Mesothelial cell of epicardium (in vitro differentiated cells): ENCODE measurements around the gene RTN4RL1. TPM values are rescaled to one million over a fixed set of nuclear protein-coding genes. Genes with fewer than 3 reads are reported as not detected.

ENCODE experiments used
- DNase-seq, 2 experiments: peaks; one replicate each; pipeline ENCODE4 v3.0.0; 2021; ENCODE audit warnings: low spot score in 2 of 2; ENCODE audit not compliant: unreplicated experiment in 2 of 2
- H3K27ac Mint-ChIP-seq: 2 replicates; pipeline ENCODE4 v1.8.0; 2021; ENCODE audit warnings: mixed read lengths
- H3K27me3 Mint-ChIP-seq: 2 replicates; pipeline ENCODE4 v1.8.0; 2021; ENCODE audit warnings: low read depth, mixed read lengths
- H3K36me3 Mint-ChIP-seq: 2 replicates; pipeline ENCODE4 v1.8.0; 2021; ENCODE audit warnings: mixed read lengths
- H3K4me1 Mint-ChIP-seq: 2 replicates; pipeline ENCODE4 v1.8.0; 2021; ENCODE audit warnings: mixed read lengths
- H3K4me3 Mint-ChIP-seq: 2 replicates; pipeline ENCODE4 v1.8.0; 2021; ENCODE audit warnings: mild to moderate bottlenecking, moderate library complexity, mixed read lengths
- H3K9me3 Mint-ChIP-seq: 2 replicates; pipeline ENCODE4 v1.8.0; 2021; ENCODE audit warnings: mixed read lengths
- CTCF ChIP-seq: fragments of 200-600 bp; sonication (generic); IDR thresholded peaks from one replicate; pipeline ENCODE4 v1.5.0; 2021; ENCODE audit warnings: antibody characterized with exemption; ENCODE audit not compliant: unreplicated experiment
- total RNA-seq: library from RNA; stranded (reverse); gene quantifications from 3 replicates; pipeline ENCODE4 v1.2.1, GENCODE V29; 2021

RTN4RL1 gene
- total RNA-seq, 1 donor from 2014 or later: 0.20 TPM

DNA sequence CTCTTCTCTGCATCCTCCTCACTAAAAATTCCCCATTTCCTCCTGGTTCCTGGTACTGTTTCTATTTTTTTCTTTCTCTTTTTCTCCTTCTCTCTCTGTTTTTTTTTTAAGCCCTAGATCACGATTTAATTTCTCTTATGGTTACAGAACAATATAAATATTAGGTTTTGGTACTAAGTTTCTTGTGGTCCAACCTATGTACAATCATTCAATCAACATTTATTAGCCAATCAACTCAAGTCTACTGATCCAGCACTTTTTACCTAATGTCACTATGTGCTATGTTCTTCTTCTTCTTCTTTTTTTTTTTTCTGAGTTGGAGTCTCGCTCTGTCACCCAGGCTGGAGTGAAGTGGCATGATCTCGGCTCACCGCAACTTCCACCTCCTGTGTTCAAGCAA, 12.6 kb downstream of the RTN4RL1 start:
- DNase-seq: no peak
- H3K9me3 Mint-ChIP-seq: peaks cover 4% of the 10 kb centered on the region
- no peak overlapping the region for H3K4me3 Mint-ChIP-seq
- peaks cover 23% of the 10 kb centered on the region for H3K27me3 Mint-ChIP-seq
- no peak for TF ChIP-seq CTCF
- H3K36me3 Mint-ChIP-seq: no peaks in the 10 kb centered on the region
- H3K4me1 Mint-ChIP-seq: peaks cover 12% of the 10 kb centered on the region
- H3K27ac Mint-ChIP-seq: no peak overlapping the region

DNA sequence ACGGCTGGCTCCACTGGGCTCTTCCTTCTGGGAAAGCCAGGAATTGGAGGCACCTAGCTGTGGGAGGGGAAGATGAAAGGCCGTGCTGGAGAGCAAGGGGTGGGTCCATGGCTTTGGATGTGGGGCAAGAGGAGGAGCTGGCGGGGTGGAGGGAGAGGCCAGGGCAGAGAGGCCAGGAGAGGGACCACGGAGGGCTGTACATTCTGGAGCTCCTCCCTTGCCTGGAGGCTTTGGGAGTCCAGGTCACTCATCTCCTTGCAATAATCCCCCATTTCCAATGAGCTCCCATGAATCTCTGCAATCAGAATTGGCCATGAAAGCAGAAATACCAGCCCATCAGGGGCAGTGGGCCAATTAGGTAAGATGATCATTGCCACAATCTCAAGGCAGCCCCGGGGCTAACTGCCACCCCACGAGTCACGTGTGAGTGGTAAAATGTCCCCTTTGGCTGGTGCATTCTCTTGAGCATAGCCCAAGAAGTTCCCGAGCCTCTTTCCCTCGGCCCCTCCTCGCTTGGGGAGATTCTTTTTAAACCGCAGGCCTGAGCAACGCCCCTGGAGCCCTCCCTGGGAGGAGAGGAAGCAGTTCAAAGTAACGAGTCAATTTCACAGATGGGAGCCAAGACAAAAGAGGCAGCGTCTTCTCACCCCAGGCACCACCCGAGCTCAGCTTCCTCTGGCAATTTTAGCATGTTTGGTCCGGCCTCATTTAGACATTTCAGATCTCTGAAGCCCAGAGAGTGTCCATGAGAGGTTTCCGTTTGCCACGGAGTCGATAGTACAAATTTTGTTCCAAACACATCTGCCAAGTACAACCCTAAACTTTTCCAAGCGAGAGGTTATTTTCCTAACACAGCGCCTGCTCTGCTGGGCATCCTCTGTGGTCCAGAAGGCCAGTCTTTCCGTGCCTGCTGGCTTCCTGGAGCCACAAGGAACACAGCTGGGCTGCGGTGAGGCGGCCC, 13.4 kb downstream of the RTN4RL1 start:
- peaks cover 19% of the 10 kb centered on the region for H3K27me3 Mint-ChIP-seq
- peaks cover 12% of the 10 kb centered on the region for H3K4me1 Mint-ChIP-seq
- H3K27ac Mint-ChIP-seq: no peak overlapping the region
- no peak for DNase-seq
- H3K36me3 Mint-ChIP-seq: no peaks in the 10 kb centered on the region
- no peak for TF ChIP-seq CTCF
- no peak overlapping the region for H3K4me3 Mint-ChIP-seq
- H3K9me3 Mint-ChIP-seq: peaks cover 4% of the 10 kb centered on the region

GRCh38 chr17:2009737-2010136, 15.4 kb downstream of the RTN4RL1 start:
- no peak for TF ChIP-seq CTCF
- no peaks in the 10 kb centered on the region for H3K36me3 Mint-ChIP-seq
- H3K4me1 Mint-ChIP-seq: peaks cover 12% of the 10 kb centered on the region
- H3K27ac Mint-ChIP-seq: no peak overlapping the region
- peaks cover 4% of the 10 kb centered on the region for H3K9me3 Mint-ChIP-seq
- peaks cover 9% of the 10 kb centered on the region for H3K27me3 Mint-ChIP-seq
- no peak overlapping the region for H3K4me3 Mint-ChIP-seq
- no peak for DNase-seq

- no peak for TF ChIP-seq CTCF
- Mint-ChIP-seq H3K4me3 (no peak overlapping the region), H3K36me3 (no peaks in the 10 kb centered on the region), H3K4me1 (peaks cover 12% of the 10 kb centered on the region), H3K27me3 (peaks cover 3% of the 10 kb centered on the region), H3K9me3 (peaks cover 4% of the 10 kb centered on the region), H3K27ac (no peak overlapping the region)
- no peak for DNase-seq
Measured at GRCh38 chr17:2008332-2009126, 16.6 kb downstream of the RTN4RL1 start.

GRCh38 chr17:2004435-2004952, 20.6 kb downstream of the RTN4RL1 start:
- Mint-ChIP-seq H3K36me3 (no peaks in the 10 kb centered on the region), H3K9me3 (no peaks in the 10 kb centered on the region), H3K27me3 (peaks cover under 1% of the 10 kb centered on the region), H3K4me1 (peaks cover 3% of the 10 kb centered on the region), H3K4me3 (no peak overlapping the region), H3K27ac (no peak overlapping the region)
- DNase-seq: no peak
- no peak for TF ChIP-seq CTCF
